Spleen (tissue), 11 donors: Measurements from ENCODE around the gene SLC38A5. TPM values are rescaled to one million over a fixed set of nuclear protein-coding genes. Genes with fewer than 3 reads are reported as not detected.

Experiments
- DNase-seq: peaks from one replicate; pipeline ENCODE4 v3.0.0-alpha.2; 2020
- H3K27ac ChIP-seq, 8 donors: fragments of 200-600 bp; sonication (generic) in 7 of 8; 1 replicate in 4 of 8; 2 replicates in 4 of 8; pipeline versions ENCODE4 v1.5.0 to v1.8.0; 2016 to 2021; ENCODE audit warnings: inconsistent platforms in 4 of 8, mild to moderate bottlenecking in 4 of 8, moderate library complexity in 1 of 8
- H3K27me3 ChIP-seq, 7 donors: fragments of 200-600 bp; sonication (generic) in 6 of 7; replicated peaks in 1 of 7; 1 replicate in 4 of 7; 2 replicates in 3 of 7; pipeline versions ENCODE4 v1.5.0 to v1.8.0; 2016 to 2021; ENCODE audit warnings: inconsistent platforms in 3 of 7, mild to moderate bottlenecking in 1 of 7
- H3K36me3 ChIP-seq, 6 donors: fragments of 200-600 bp; sonication (generic) in 5 of 6; 1 replicate in 4 of 6; 2 replicates in 2 of 6; pipeline versions ENCODE4 v1.5.0 to v1.8.0; 2016 to 2021; ENCODE audit warnings: inconsistent platforms in 2 of 6
- H3K4me1 ChIP-seq, 6 donors: fragments of 200-600 bp; sonication (generic) in 5 of 6; 1 replicate in 3 of 6; 2 replicates in 3 of 6; pipeline versions ENCODE4 v1.5.0 to v1.8.0; 2016 to 2021; ENCODE audit warnings: inconsistent platforms in 3 of 6
- H3K4me3 ChIP-seq, 8 donors: fragments of 200-600 bp; sonication (generic) in 7 of 8; 1 replicate in 4 of 8; 2 replicates in 4 of 8; pipeline versions ENCODE4 v1.5.0 to v1.8.0; 2016 to 2021; ENCODE audit warnings: inconsistent platforms in 4 of 8, mild to moderate bottlenecking in 4 of 8, moderate library complexity in 2 of 8
- H3K9me3 ChIP-seq, 8 donors: fragments of 200-600 bp; sonication (generic) in 7 of 8; 1 replicate in 4 of 8; 2 replicates in 4 of 8; pipeline versions ENCODE4 v1.5.0 to v1.8.0; 2016 to 2021; ENCODE audit warnings: inconsistent platforms in 4 of 8
- CTCF ChIP-seq, 11 experiments: fragments of 200-600 bp in 7 of 11; fragments of 450-650 bp in 4 of 11; sonication (generic) in 4 of 11; IDR thresholded peaks in 8 of 11; conservative IDR thresholded peaks in 3 of 11; 1 replicate in 7 of 11; 2 replicates in 4 of 11; pipeline versions ENCODE4 v1.4.0 to v1.8.0; 2016 to 2021; ENCODE audit warnings: antibody characterized with exemption in 11 of 11, inconsistent platforms in 4 of 11, mild to moderate bottlenecking in 1 of 11
- POLR2A ChIP-seq, 3 donors: fragments of 450-650 bp; IDR thresholded peaks; one replicate each; pipeline ENCODE4 v1.5.1; 2017; ENCODE audit warnings: antibody characterized with exemption in 3 of 3, mild to moderate bottlenecking in 1 of 3
- POLR2AphosphoS5 ChIP-seq, 3 donors: sonication (generic); formaldehyde crosslinking; IDR thresholded peaks; one replicate each; pipeline ENCODE4 v1.5.1; 2017; ENCODE audit warnings: antibody characterized with exemption in 3 of 3
- WGBS, 5 donors: extraction: QIAGEN DNeasy Blood & Tissue Kit in 3 of 5; methylation state at CpG; one replicate each; pipeline versions ENCODE4 v1.1.5 to v1.1.7; 2013 to 2018; 5-methylcytosine and 5-hydroxymethylcytosine counted together
- intact Hi-C: fragments of 100-400 bp; cut with DNase I; formaldehyde crosslinking; loops from one replicate; pipeline ENCODE4 v1.15.0; 2023; ENCODE audit warnings: low total_unique reads
- polyA plus RNA-seq, 3 donors: library from polyadenylated mRNA; stranded (reverse); fragments of 200-250 nt; gene quantifications; one replicate each; pipeline ENCODE4 v1.2.1, GENCODE V29; 2013
- total RNA-seq, 7 donors: library from RNA; depleted of rRNA in 3 of 7; stranded (reverse); fragments of >200 nt in 3 of 7; fragmentation: NEBNext Ultra II Directional in 4 of 7; extraction: Animal tissue kit (Norgen Biotek cat#: 25700) in 4 of 7; gene quantifications; one replicate each; pipeline versions ENCODE4 v1.1.0 to v1.2.1, GENCODE V29; 2016 to 2021
- donor health status: healthy with polysubstance abuse.
- donor health status: DM: no; HTN: no; CAD: no; lungs with moderate emphysema.
- donor health status: DM: no; HTN: no; CAD: no.
- donor health status: Bipolar disorder and iron deficiency.
- donor health status: healthy.
- donor health status: DM: no; HTN: no; CAD: no.
- donor health status: DM: yes; HTN: yes; CAD: no.

Gene SLC38A5
- total and polyA plus RNA-seq, 10 donors: 11.3 to 57.4 (median 22.3) TPM

- no peaks in the 10 kb centered on the region for H3K27me3 ChIP-seq
- intact Hi-C loops: no loop called here
- no peak overlapping the region for H3K4me3 ChIP-seq
- no peaks in the 10 kb centered on the region for H3K9me3 ChIP-seq
- TF ChIP-seq POLR2AphosphoS5 (IDR thresholded peaks at IDR 0.05) (no peak), POLR2A (IDR thresholded peaks at IDR 0.05) (no peak), CTCF (IDR thresholded peaks at IDR 0.05 in 8 of 11, conservative IDR thresholded peaks at IDR 0.05 in 3 of 11) (no peak)
- H3K4me1 ChIP-seq: peaks cover 0 to 4% (median under 1%) of the 10 kb centered on the region in 6 donors
- no peak for DNase-seq
- no peak overlapping the region for H3K27ac ChIP-seq
- 83 to 98% (median 92%) methylated on average over 5 to 10 of the region's 10 CpGs for WGBS, 5 donors
- peaks cover 0 to 39% (median 1%) of the 10 kb centered on the region in 6 donors for H3K36me3 ChIP-seq
Observed at GRCh38 chrX:48515842-48516241, 45.8 kb upstream of the SLC38A5 start.

- intact Hi-C loops: no loop called here
Observed at GRCh38 chrX:48514868-48515460, 44.9 kb upstream of the SLC38A5 start.

GRCh38 chrX:48514126-48514806, 44.2 kb upstream of the SLC38A5 start:
- no peak for DNase-seq
- H3K4me1 ChIP-seq: peaks cover 0 to 11% (median 6%) of the 10 kb centered on the region in 6 donors
- no peaks in the 10 kb centered on the region for H3K27me3 ChIP-seq
- TF ChIP-seq POLR2AphosphoS5 (IDR thresholded peaks at IDR 0.05) (no peak), POLR2A (IDR thresholded peaks at IDR 0.05) (no peak), CTCF (IDR thresholded peaks at IDR 0.05 in 8 of 11, conservative IDR thresholded peaks at IDR 0.05 in 3 of 11) (no peak)
- no peak overlapping the region for H3K4me3 ChIP-seq
- H3K27ac ChIP-seq: no peak overlapping the region
- no peaks in the 10 kb centered on the region for H3K9me3 ChIP-seq
- intact Hi-C loops: no loop called here
- peaks cover 0 to 39% (median 1%) of the 10 kb centered on the region in 6 donors for H3K36me3 ChIP-seq
- 81 to 94% (median 84%) methylated on average over 4 to 16 of the region's 16 CpGs for WGBS, 5 donors

More at GRCh38 chrX:48514868-48515460, 44.9 kb upstream of the SLC38A5 start:
- TF ChIP-seq POLR2A (IDR thresholded peaks at IDR 0.05) (no peak), POLR2AphosphoS5 (IDR thresholded peaks at IDR 0.05) (no peak), CTCF (IDR thresholded peaks at IDR 0.05 in 8 of 11, conservative IDR thresholded peaks at IDR 0.05 in 3 of 11) (no peak)
- 84 to 99% (median 94%) methylated on average over 9 of the region's 9 CpGs for WGBS, 5 donors
- Histone ChIP-seq H3K36me3 (peaks cover 0 to 39% (median 1%) of the 10 kb centered on the region in 6 donors), H3K4me1 (peaks cover 0 to 4% (median 0%) of the 10 kb centered on the region in 6 donors), H3K9me3 (no peaks in the 10 kb centered on the region), H3K27ac (no peak overlapping the region), H3K27me3 (no peaks in the 10 kb centered on the region), H3K4me3 (no peak overlapping the region)
- no peak for DNase-seq

GRCh38 chrX:48513670-48514069, 43.6 kb upstream of the SLC38A5 start:
- TF ChIP-seq POLR2A (IDR thresholded peaks at IDR 0.05) (no peak), POLR2AphosphoS5 (IDR thresholded peaks at IDR 0.05) (no peak), CTCF (IDR thresholded peaks at IDR 0.05 in 8 of 11, conservative IDR thresholded peaks at IDR 0.05 in 3 of 11) (no peak)
- WGBS, 5 donors: 69 to 94% (median 84%) methylated on average over 4 of the region's 4 CpGs; no CpG with 5 or more reads in 1 of the 5 donors
- Histone ChIP-seq H3K9me3 (no peaks in the 10 kb centered on the region), H3K27me3 (no peaks in the 10 kb centered on the region), H3K4me1 (peaks cover 0 to 12% (median 6%) of the 10 kb centered on the region in 6 donors), H3K27ac (no peak overlapping the region), H3K36me3 (peaks cover 0 to 39% (median 1%) of the 10 kb centered on the region in 6 donors), H3K4me3 (no peak overlapping the region)
- DNase-seq: no peak
- intact Hi-C loops: no loop called here
